ENCODE measurements around the gene DDIT3.
A peak's percentile ranks its signal among the peaks of the same experiment; 100 is the strongest.
"Not testable (repeated sequence)": the region's sequence is repeated elsewhere in the genome, so short reads cannot be mapped to it uniquely, and the experiment has no call there.

Gene DDIT3

DNA sequence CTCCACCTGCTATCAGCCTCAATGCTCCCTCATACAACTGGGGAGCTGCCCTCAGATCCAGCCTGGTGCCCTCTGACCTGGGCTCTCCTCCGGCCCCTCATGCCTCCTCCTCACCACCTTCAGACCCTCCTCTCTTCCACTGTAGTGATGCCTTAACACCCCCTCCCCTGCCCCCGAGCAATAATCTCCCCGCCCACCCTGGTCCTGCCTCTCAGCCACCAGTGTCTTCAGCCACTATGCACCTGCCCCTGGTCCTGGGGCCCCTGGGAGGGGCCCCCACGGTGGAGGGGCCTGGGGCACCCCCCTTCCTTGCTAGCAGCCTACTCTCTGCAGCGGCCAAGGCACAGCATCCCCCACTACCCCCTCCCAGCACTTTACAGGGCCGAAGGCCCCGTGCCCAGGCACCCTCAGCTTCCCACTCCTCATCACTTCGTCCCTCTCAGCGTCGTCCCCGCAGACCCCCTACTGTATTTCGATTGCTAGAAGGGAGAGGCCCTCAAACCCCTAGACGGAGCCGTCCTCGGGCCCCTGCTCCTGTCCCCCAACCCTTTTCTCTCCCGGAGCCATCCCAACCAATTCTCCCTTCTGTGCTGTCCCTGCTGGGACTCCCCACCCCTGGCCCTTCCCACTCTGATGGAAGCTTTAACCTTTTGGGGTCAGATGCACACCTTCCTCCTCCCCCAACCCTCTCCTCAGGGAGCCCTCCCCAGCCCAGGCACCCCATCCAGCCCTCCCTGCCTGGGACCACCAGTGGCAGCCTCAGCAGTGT, 5.5 kb upstream of the DDIT3 start:
- DNase-seq (ENCODE audit: low spot score), result no peak

GRCh38 chr12:57524814-57525614, 4.7 kb upstream of the DDIT3 start:
- no peak for DNase-seq (ENCODE audit: low spot score)

DNA sequence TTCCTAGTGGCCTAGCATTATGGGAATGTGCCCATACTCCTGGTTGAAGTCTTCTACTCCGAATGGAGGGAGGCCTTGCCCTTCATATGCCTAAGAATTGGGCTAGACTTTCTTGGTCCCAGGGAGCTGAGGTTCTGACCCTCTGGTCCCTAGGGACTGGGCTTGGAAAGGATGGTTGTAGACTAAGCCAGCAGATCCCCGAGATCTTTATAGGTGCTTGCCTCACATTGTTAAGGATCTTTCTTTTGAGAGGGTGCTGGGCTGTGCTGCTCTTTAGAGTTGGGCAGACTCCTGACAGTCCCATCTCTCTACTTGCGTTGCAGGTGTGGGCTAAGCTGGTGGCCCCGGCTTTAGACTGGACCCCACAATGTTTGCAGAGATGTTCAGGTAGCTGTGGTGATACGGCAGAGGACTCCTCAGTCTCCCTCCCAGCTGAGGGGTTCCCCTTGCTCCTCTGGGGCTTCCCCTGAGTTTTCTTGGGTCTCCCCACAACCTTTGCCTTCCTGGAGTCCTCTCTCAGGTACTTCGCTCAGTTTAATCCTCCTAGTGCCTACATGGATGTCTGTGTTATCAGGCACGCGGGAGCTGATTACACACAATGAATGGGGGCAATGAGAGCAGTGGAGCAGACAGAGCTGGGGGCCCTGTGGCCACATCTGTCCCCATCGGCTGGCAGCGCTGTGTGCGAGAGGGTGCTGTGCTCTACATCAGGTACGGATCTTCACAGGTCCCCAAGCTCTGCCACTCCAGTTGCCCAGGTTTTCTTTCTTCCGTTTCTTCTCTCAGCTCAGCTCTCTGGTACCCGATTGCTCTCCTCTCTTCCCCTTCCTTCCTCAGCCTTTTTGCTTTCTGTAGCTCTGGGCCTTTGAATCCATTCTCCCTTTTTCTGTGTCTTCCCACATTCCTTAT, 3.6 kb upstream of the DDIT3 start:
- no peak for DNase-seq (ENCODE audit: low spot score)

- peak; percentile 63 for DNase-seq (ENCODE audit: low spot score)
Measured at GRCh38 chr12:57522887-57523705, 2.8 kb upstream of the DDIT3 start.

DNA sequence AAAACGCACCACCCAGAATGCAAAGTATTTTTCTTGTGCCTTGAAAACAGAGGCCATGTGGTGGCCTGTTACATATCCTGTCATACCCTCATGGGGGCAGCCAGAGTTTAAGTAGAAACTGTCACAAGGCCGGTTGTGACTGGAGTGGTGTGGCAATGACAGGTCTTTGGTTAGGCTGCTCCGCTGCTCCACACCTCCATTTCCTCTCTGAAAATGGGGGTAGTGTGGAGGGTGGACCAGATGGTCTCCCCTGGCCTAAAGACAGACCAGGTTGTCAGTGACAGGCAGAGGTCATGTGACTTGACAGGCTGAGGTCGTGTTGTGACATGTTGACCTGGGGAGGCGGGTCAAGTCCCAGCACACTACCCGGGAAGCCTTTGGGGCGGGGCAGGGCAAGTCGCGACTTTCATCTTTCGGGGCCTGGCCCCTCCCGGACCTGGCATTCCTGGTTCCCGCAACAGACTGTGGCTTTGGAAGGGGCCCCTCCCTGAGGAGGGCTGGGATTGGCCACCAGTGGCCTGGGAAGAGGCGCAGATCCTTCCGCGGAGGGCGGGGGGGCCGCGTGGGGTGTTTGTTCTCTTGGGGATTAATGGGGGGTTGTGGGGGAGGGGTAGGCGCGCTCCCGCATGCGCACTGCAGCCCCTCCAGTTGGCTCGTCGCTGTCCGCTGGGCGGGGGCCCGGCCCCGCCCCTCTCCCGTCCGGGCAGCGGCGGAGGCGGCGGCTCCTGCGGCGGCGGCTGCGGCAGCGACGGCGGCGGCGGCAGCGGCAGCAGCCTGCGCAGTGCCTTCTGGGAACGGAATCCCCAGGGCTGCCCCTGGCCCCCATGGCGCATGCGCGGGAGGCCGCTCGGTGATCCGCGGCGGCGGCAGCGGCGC, 1.9 kb upstream of the DDIT3 start, which contains the start of gene MBD6:
TSS of gene MBD6 (plus strand) at position 814 of the 876 bp plus-strand sequence. CDS start 1,480 bp downstream, outside the sequence.
- peak; percentile 90 for DNase-seq (ENCODE audit: low spot score)

DNA sequence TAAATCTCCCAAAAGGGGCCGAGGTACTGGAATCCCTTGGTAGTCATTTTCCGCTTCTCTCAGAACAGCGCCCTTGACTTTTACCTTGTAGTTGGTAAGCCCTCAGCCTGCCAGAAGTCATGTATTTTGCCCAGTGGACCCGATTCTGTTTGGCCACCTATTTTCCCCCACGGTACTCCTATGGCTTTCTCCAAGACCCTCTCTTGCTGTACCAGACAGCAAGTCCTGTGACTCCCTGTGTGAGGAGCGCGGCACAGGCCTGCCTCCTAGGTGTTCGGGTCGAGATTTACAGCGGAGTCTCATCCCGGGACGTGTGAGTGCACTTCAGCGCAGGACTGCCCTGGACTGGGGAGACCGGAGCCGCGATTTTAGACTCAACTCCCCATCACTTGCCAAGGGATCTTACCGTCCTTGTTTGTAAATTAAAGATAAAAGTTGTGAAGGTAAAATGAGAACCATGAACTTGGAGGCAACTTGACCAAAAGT, 1.3 kb upstream of the DDIT3 start:
- peak; percentile 72 for DNase-seq (ENCODE audit: low spot score)

GRCh38 chr12:57519796-57520052, 590 bp downstream of the DDIT3 start:
- DNase-seq (ENCODE audit: low spot score), result no peak

- no peak for DNase-seq (ENCODE audit: low spot score)
Measured at GRCh38 chr12:57518920-57519795, 1.2 kb downstream of the DDIT3 start.

DNA sequence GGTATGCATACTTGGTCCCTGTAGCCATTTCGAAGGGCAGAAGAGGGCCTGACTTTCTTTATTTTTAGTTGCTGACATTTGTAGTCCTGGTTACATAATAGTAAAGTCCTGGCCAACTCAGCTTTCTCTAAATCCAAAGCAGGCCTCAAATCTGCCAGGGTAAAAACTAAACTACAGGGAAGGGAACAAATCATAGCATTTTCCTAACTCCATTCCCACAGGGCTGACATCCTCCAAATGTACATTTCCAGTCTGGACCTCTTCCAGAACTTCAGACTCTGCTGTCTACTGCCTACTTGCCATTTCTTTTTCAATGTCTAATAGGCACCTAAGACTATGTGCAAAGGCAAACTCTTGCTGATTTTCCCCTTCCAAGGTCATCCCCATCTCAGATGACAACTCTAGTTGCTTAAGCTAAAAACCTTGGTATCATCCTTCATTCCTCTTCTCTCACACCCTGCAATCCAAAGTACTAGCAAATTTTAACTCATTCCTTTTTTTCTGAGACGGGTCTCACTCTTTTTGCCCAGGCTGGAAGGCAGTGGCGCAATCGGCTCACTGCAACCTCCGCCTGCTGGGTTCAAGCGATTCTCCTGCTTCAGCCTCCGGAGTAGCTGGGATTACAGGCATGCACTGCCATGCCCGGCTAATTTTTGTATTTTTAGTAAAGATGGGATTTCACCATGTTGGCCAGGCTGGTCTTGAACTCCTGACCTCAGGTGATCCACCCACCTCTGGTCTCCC, 2.0 kb downstream of the DDIT3 start:
- DNase-seq (ENCODE audit: low spot score), result no peak

DNA sequence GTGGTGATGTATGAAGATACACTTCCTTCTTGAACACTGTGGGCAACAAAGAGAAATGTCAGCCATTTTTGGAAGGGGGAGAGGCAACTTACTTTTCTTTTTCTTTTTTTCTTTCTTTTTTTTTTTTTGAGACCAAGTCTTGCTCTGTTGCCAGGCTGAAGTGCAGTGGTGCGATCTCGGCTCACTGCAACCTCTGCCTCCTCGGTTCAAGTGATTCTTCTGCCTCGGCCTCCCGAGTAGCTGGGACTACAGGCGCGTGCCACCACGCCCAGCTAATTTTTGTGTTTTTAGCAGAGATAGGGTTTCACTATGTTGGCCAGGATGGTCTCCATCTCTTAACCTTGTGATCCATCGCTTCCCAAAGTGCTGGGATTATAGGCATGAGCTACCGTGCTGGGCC, 2.6 kb downstream of the DDIT3 start:
- not testable (repeated sequence) for DNase-seq (ENCODE audit: low spot score)

DNA sequence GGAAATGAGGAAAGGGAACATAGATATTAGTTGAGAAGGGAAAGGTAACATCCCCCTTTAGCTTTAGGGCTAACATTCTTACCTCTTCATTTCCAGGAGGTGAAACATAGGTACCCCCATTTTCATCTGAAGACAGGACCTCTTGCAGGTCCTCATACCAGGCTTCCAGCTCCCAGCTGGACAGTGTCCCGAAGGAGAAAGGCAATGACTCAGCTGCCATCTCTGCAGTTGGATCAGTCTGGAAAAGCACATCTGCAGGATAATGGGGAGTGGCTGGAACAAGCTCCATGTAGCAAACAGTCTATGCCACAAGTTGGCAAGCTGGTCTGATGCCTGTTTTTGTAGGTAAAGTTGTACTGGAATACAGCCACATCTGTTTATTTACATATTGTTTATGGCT, 3.1 kb downstream of the DDIT3 start:
- no peak for DNase-seq (ENCODE audit: low spot score)

DNA sequence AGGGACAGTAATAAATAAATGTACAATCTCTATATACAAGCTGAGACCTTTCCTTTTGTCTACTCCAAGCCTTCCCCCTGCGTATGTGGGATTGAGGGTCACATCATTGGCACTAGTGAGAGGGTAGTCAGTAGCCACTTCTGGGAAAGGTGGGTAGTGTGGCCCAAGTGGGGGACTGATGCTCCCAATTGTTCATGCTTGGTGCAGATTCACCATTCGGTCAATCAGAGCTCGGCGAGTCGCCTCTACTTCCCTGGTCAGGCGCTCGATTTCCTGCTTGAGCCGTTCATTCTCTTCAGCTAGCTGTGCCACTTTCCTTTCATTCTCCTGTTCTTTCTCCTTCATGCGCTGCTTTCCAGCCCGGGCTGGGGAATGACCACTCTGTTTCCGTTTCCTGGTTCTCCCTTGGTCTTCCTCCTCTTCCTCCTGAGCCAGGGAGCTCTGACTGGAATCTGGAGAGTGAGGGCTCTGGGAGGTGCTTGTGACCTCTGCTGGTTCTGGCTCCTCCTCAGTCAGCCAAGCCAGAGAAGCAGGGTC, 3.6 kb downstream of the DDIT3 start:
- DNase-seq (ENCODE audit: low spot score), result no peak

DNA sequence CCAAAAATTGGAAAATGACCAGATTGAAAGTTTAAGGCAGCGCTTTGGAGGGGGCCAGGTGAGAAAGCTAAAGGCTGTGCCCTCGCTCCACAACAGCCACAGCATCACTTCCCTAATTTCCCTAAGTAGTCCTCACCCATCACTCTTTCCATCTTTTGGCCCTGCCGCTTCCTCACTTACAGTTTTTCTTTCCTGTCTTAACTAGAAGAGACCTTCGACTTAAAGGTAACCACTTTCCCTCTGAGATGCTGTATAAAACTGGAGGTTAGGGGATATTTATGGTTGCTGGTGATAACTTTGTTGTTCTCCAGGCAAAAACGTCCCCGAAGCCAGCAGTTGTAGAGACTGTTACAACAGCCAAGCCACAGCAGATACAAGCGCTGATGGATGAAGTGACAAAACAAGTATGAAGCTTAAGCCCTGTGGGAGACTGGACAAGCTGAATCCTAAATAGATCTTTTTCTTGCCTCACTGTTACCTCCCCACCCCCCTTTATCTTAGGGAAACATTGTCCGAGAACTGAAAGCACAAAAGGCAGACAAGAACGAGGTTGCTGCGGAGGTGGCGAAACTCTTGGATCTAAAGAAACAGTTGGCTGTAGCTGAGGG, 4.3 kb downstream of the DDIT3 start:
- DNase-seq (ENCODE audit: low spot score), result no peak

GRCh38 chr12:57515408-57515933, 4.8 kb downstream of the DDIT3 start:
- DNase-seq (ENCODE audit: low spot score), result no peak

- no peak for DNase-seq (ENCODE audit: low spot score)
Measured at GRCh38 chr12:57514720-57515407, 5.5 kb downstream of the DDIT3 start.

- not testable (repeated sequence) for DNase-seq (ENCODE audit: low spot score)
Measured at GRCh38 chr12:57514246-57514645, 6.1 kb downstream of the DDIT3 start.

GRCh38 chr12:57513677-57514076, 6.6 kb downstream of the DDIT3 start:
- not testable (repeated sequence) for DNase-seq (ENCODE audit: low spot score)
